GM18526 (cell line): Measurements from ENCODE around the gene BLOC1S5.

Experiments used
- POLR2A ChIP-seq: IDR thresholded peaks from 3 replicates; pipeline ENCODE4 v1.6.1; 2011; ENCODE audit not compliant: insufficient read length; ENCODE audit errors: extremely low read depth

The BLOC1S5 gene

GRCh38 chr6:8087870-8088754 lies 23.9 kb upstream of the BLOC1S5 start:
- no peak for TF ChIP-seq POLR2A

DNA sequence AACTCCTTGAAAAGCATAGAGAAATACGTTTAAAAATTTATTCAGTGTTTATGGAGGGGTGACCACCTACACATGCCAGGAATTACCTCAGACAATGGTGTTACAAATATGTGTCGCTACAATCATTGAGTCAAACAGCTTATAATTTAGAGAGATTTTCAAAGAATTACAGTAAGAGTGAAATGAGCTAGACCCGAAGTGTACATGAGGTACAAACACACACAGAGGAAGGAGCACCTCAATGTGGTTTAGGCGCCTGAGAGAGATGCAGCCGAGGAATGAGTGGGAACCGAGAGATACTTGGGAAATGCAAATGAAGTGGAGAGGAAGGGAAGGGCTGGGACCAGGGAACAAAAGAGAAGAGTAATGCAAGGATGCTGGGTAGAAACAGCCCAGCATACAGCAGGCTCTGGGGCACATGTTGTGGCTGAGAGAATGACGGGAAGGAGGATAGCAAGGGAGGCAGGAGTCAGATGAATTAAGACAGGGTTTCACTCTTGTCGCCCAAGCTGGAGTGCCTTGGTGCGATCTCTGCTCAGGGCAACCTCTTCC lies 22.6 kb upstream of the BLOC1S5 start:
- TF ChIP-seq POLR2A, result no peak

DNA sequence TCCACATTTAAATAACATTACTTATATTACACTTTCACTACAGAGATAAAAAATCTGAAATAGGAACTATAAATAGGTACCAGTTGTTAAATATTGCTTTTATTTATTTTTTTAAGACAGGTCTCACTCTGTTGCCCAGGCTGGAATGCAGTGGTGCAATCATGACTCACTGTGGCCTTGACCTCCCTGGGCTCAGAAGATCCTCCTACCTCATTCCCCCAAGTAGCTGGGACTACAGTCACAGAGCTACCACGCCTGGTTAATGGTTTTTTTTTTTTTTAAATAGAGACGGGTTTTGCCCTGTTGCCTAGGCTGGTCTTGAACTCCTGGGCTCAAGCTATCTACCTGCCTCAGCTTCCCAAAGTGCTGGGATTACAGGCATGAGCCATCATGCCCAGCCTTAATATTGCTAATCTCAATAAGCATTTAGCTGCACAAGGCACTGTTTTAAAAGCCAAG lies 20.9 kb upstream of the BLOC1S5 start:
- TF ChIP-seq POLR2A, result no peak

DNA sequence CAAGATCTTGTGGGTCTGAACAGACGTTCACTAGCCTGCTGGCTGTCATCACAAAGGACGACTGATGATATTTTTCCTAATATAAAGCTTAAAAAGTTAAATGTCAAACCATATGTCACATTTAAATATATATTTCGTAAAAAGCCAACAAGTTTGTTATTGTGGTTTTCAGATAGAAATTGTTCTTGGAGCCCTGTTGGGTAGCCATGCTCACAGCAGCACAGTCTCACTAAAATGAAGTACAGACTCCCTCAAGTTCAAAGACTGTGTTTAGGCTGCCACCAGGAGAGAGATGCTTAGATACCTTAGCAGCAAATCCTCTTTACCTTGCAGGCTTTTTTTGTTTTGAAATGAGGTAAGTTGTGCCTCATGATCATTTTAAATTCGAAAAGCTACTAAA lies 20.4 kb upstream of the BLOC1S5 start:
- no peak for TF ChIP-seq POLR2A

GRCh38 chr6:8082954-8083858 lies 19.0 kb upstream of the BLOC1S5 start:
- TF ChIP-seq POLR2A, result no peak

- TF ChIP-seq POLR2A, result no peak
Observed at GRCh38 chr6:8082572-8082953, 18.4 kb upstream of the BLOC1S5 start.

- no peak for TF ChIP-seq POLR2A
Observed at GRCh38 chr6:8080362-8081151, 16.4 kb upstream of the BLOC1S5 start.

DNA sequence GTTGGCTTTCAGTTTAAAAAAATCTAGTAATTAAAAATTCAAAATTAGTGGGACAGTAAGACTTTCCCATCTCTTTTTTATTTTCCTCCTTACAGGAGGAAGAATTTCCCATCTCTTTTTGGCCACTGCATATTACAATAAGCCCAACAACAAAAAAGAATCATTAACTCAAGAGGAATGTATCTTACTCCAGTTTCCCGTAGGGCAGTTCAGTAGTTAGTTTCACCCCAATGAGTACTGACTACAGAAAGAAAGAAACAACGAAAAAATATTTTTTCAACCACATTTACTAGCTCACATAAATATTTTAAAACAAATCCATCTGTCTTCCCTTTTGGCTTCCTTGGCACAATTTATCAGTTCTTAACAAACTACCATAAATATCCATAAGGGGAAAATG lies 14.9 kb upstream of the BLOC1S5 start:
- TF ChIP-seq POLR2A, result no peak

GRCh38 chr6:8077991-8078390 lies 13.8 kb upstream of the BLOC1S5 start:
- no peak for TF ChIP-seq POLR2A

DNA sequence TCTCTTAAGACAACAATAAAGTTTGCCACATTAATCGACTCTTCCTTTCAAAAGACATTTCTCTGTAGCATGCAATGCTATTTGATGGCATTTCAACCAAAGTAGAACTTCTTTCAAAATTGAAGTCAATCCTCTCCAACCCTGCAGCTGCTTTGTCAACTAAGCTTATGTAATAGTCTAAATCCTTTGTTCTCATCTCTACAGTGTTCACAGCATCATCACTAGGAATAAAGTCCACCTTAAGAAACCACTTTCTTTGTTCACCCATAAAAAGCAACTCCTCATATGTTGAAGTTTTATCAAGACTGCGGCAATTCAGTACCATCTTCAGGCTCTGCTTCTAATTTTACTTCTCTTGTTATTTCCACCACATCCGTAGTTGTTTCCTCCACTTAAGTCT lies 11.5 kb upstream of the BLOC1S5 start:
- no peak for TF ChIP-seq POLR2A

GRCh38 chr6:8075185-8075584 lies 11.0 kb upstream of the BLOC1S5 start:
- no peak for TF ChIP-seq POLR2A

- TF ChIP-seq POLR2A, result no peak
Observed at GRCh38 chr6:8074213-8074612, 10.0 kb upstream of the BLOC1S5 start.

- no peak for TF ChIP-seq POLR2A
Observed at GRCh38 chr6:8073758-8074157, 9.6 kb upstream of the BLOC1S5 start.

GRCh38 chr6:8070718-8071117 lies 6.5 kb upstream of the BLOC1S5 start:
- TF ChIP-seq POLR2A, result no peak

DNA sequence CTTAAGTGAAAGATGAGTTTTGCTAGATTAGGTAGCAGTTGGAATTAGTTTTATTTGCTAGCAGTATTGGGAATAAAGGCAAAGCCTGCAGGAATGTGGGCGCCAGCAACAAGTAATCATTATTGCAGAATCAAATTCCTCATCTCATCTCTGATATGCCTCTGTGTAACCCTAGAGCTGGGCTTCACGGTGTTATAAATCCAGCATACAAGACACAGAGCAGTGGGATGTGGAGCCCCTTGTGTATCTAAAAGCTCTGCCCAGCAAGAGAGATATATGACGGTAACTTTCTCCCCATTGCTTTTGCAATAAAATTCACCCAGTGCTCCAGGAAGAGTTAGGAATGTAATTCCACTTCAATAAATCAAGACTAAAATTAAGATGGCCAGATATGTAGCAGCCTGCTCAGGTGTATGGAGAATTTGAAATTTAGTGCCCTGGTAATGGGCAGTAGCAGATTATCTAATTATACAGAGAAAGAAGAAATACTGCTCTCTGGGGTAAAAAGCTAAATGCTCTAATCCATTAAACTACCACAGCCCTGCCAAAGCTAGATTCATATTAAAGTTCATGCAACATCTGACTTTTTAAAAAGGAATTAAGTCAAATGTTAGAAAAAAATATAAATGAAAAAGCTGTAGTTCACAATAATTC lies 5.6 kb upstream of the BLOC1S5 start:
- TF ChIP-seq POLR2A, result no peak

DNA sequence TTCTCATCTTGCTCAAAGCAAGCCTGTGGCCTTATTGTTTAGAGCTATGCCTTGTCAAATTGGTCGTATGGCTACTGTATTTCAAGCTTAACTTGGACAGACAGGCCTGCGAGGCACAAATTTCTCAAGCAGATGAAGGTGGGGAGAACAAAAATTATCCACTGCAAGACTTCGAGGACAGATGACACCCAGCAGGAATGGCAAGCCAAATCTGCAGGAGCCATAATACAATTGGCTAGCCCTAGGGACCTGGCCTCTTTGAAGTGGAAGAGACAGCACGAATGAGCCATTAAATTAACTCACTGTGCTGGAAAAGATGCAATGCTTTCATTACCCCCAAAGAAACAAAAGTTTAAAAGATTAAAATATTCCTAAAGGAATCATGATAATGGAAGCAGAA lies 5.0 kb upstream of the BLOC1S5 start:
- TF ChIP-seq POLR2A, result no peak
